GM18909 (cell line): ENCODE measurements around the gene C19orf12.

Experiments used
- ATAC-seq: cut with Tn5 transposase; IDR thresholded peaks from one replicate; pipeline ENCODE4 v1.9.1; 2021; ENCODE audit warnings: mild to moderate bottlenecking; ENCODE audit not compliant: unreplicated experiment, poor library complexity

The C19orf12 gene

GRCh38 chr19:29699861-29700260 lies 15.2 kb downstream of the C19orf12 start:
- ATAC-seq, result no peak

- no peak for ATAC-seq
Measured at GRCh38 chr19:29697523-29698261, 17.4 kb downstream of the C19orf12 start.

- ATAC-seq, result no peak
Measured at GRCh38 chr19:29696565-29696846, 18.6 kb downstream of the C19orf12 start.

- ATAC-seq, result no peak
Measured at GRCh38 chr19:29695765-29696564, 19.1 kb downstream of the C19orf12 start.

GRCh38 chr19:29694669-29695627 lies 20.1 kb downstream of the C19orf12 start:
- ATAC-seq, result peak; percentile 94

GRCh38 chr19:29694161-29694560 lies 20.9 kb downstream of the C19orf12 start:
- no peak for ATAC-seq

- ATAC-seq, result no peak
Measured at GRCh38 chr19:29690842-29691241, 24.2 kb downstream of the C19orf12 start.

- ATAC-seq, result no peak
Measured at GRCh38 chr19:29687897-29688728, 26.9 kb downstream of the C19orf12 start.

- ATAC-seq, result no peak
Measured at GRCh38 chr19:29687244-29687896, 27.7 kb downstream of the C19orf12 start.

GRCh38 chr19:29686285-29686805 lies 28.7 kb downstream of the C19orf12 start:
- ATAC-seq, result no peak

GRCh38 chr19:29685326-29685725 lies 29.7 kb downstream of the C19orf12 start:
- ATAC-seq, result no peak

GRCh38 chr19:29683009-29683408 lies 32.1 kb downstream of the C19orf12 start:
- no peak for ATAC-seq

GRCh38 chr19:29682236-29682895 lies 32.7 kb downstream of the C19orf12 start:
- no peak for ATAC-seq

- no peak for ATAC-seq
Measured at GRCh38 chr19:29681422-29682235, 33.4 kb downstream of the C19orf12 start.

- no peak for ATAC-seq
Measured at GRCh38 chr19:29680937-29681336, 34.1 kb downstream of the C19orf12 start.

- peak; percentile 84 for ATAC-seq
Measured at GRCh38 chr19:29680447-29680846, 34.6 kb downstream of the C19orf12 start.

- ATAC-seq, result no peak
Measured at GRCh38 chr19:29679598-29680210, 35.4 kb downstream of the C19orf12 start.
